ENCODE data around the gene FIGN.
A peak's percentile ranks its signal among the peaks of the same experiment; 100 is the strongest.

The FIGN gene

DNA sequence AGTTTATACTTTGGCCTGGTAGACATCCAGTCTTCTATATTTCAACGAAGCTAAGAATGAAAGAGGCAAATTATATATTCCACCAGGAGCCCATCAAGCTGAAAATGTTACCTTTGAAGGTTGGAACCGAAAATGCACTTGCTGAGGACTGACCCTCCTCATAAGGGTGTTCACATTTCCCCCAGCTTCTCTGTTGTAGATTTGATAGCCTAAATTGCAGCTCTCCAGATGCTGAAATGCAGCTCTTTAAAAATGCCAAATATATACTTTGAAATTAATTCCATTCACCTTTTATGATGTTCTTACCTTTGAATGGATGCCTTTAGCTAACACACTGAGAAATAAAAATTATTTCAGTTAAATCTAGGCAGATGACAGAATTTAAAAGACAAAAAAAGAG lies 1.8 kb upstream of the FIGN start:
- TF ChIP-seq, protein P1, sequence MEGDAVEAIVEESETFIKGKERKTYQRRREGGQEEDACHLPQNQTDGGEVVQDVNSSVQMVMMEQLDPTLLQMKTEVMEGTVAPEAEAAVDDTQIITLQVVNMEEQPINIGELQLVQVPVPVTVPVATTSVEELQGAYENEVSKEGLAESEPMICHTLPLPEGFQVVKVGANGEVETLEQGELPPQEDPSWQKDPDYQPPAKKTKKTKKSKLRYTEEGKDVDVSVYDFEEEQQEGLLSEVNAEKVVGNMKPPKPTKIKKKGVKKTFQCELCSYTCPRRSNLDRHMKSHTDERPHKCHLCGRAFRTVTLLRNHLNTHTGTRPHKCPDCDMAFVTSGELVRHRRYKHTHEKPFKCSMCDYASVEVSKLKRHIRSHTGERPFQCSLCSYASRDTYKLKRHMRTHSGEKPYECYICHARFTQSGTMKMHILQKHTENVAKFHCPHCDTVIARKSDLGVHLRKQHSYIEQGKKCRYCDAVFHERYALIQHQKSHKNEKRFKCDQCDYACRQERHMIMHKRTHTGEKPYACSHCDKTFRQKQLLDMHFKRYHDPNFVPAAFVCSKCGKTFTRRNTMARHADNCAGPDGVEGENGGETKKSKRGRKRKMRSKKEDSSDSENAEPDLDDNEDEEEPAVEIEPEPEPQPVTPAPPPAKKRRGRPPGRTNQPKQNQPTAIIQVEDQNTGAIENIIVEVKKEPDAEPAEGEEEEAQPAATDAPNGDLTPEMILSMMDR (IDR thresholded peaks at IDR 0.05; ENCODE audit: control insufficient read depth, extremely low read depth, insufficient read depth) = no peak
- H3K4me3 ChIP-seq (ENCODE audit: low read depth, low read length) = no peak overlapping the region
- no peak for DNase-seq (ENCODE audit: low read depth)

DNA sequence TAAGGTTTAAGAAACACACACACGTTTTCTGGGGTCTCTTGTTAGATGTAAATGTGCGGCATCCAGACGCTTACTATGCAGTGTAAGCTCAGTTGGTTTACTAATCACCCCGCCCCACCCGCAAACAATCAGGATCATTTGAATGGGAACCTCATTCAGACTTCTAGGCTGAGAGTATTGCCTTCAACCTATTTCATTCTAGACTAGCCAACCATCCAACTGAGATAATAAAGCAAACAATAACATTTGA lies 1.3 kb upstream of the FIGN start:
- TF ChIP-seq, protein P1 (IDR thresholded peaks at IDR 0.05; ENCODE audit: control insufficient read depth, extremely low read depth, insufficient read depth) = no peak
- H3K4me3 ChIP-seq (ENCODE audit: low read depth, low read length) = no peak overlapping the region
- DNase-seq (ENCODE audit: low read depth) = no peak

DNA sequence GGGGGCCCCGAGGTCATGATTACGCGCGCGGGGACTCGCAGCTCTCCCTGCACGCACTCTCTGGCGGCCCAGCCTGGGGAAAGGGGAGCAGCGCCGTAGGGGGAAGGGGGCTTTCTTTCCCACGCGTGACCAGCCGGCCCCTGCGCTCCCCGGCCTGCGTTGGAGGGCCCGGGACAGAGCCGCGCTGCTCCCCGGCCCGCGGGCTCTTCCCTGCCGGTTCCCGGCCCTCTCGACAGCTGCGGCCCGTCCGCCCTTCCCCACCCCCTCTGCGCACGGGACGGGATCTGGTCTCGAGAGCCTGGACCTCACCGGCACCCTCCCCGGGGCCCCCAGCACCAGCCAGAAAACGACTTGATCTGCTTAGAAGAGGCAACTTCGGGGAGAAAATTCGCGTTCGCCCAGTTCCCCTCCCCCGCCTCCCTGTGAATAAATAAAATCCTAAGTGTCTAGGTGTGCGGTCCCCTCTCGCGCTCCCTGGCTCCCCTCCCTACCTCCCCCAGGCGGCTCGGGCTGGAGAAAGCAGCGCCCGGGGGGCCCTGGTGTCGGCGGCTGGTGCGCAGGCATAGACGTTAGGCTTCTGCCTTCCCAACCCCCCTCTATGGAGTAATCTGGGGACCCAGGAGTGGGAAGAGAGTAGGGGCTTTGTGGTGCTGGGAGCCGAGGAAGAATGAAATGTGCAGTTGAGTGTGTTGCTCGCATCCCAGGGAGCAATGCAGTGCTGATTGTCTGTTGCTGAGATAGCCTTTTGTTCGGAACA lies 803 bp upstream of the FIGN start:
- TF ChIP-seq, protein P1 (IDR thresholded peaks at IDR 0.05; ENCODE audit: control insufficient read depth, extremely low read depth, insufficient read depth) = no peak
- H3K4me3 ChIP-seq (ENCODE audit: low read depth, low read length) = peak overlapping the region; percentile 65
- DNase-seq (ENCODE audit: low read depth) = no peak

DNA sequence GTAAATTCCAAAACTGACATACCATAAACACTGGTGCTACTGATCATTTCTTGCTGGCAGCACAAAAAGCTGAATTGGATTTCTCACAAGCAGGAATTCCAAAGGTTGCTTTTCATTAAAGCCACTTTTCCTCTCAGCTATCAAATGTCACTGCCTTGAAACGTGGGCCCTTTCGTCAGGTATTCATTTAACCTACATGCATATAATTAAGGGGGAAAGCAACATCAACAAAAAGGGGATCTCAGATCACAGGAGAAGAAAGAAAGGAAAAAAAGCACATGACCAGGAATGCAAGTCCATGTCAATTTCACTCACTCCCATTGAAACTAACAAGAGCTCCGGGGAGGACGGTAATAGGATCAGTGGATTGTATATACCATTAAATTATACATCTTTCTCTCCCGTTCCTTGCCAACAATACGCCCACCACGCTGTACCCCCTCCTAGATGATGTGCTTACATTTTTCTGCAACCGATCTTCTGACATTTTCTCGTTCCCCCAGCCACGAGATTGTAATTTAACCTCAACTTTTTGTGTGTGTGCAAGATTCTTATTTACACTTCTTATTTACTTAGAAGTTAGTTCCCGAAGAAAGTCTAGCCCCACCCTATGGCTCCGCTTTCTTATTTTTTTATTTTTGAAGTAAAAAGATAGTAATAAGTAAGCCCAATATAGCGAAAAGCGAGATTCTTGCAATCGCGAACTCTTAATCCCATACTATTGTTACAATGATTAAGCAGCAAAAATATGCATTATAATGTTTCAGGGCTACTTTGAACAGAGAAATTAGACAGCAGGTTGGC lies 725 bp downstream of the FIGN start:
- TF ChIP-seq, protein P1 (IDR thresholded peaks at IDR 0.05; ENCODE audit: control insufficient read depth, extremely low read depth, insufficient read depth) = no peak
- H3K4me3 ChIP-seq (ENCODE audit: low read depth, low read length) = peak overlapping the region; percentile 65
- no peak for DNase-seq (ENCODE audit: low read depth)

DNA sequence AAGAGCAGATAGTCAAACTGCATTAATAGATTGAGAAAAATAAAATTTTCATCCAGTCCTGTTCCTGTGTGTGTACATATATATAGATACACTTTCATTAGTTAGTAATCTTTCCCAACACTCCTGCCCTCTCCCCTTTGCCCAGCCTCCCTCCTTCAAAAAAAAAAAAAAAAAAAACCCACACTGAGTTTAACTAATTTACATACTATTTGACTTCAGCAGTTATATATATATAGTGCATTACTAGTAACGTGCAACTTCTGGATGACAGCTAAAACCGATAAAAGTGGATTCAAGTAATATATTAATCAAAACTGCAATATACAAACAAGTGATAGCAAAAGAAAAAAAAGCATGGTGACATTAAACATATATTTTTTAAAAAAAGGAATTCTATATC lies 1.4 kb downstream of the FIGN start:
- H3K4me3 ChIP-seq (ENCODE audit: low read depth, low read length) = no peak overlapping the region
- TF ChIP-seq, protein P1 (IDR thresholded peaks at IDR 0.05; ENCODE audit: control insufficient read depth, extremely low read depth, insufficient read depth) = no peak
- DNase-seq (ENCODE audit: low read depth) = no peak

DNA sequence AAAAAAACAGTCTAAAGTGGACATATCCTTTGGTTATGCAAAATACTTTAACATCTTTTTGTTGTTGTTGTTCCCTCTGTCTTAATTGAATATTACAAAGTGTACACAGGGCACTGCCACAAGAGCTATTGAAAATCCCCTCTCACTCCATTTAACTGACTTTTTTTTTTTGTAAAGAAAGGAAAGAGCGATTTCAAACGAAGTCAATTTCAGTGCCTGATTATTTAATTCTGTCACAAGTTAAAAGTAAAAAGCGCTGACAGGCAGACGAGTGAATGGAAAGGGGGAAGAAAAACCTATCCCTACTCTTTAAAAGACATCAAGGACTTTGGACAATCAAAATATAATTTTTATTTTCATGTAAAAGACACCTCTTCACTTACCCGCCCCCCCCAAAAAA lies 1.9 kb downstream of the FIGN start:
- no peak for DNase-seq (ENCODE audit: low read depth)
- no peak overlapping the region for H3K4me3 ChIP-seq (ENCODE audit: low read depth, low read length)
- TF ChIP-seq, protein P1 (IDR thresholded peaks at IDR 0.05; ENCODE audit: control insufficient read depth, extremely low read depth, insufficient read depth) = no peak

Measured in LNCaP clone FGC (cell line).